ENCODE results near the gene SERPIND1.
"Not testable (repeated sequence)": the region's sequence is repeated elsewhere in the genome, so short reads cannot be mapped to it uniquely, and the experiment has no call there.

Gene SERPIND1

DNA sequence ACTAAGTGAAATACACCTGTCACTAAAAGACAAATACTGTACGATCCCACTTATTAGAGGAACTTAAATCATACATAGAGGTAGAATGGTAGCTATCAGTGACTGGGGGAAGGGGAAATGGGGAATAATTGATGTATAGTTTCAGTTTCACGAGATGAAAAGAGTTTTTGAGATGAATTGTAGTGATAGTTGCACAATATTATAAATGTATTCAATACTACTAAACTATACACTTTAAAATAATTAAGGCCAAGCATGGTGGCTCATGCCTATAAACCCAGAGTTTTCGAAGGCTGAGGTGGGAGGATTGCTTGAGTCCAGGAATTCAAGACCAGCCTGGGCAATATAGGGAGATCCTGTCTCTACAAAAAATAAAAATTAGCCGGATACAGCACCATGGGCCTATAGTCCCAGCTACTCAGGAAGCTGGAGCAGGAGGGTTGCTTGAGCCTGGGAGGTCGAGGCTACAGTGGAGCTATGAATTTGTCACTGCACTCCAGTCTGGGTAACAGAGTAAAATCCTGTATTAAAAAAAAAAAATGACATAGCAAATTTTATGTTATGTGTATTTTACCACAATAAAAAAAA lies 40.4 kb downstream of the SERPIND1 start:
- no peak for DNase-seq (ENCODE audit: low read depth in 3 of 3)

DNA sequence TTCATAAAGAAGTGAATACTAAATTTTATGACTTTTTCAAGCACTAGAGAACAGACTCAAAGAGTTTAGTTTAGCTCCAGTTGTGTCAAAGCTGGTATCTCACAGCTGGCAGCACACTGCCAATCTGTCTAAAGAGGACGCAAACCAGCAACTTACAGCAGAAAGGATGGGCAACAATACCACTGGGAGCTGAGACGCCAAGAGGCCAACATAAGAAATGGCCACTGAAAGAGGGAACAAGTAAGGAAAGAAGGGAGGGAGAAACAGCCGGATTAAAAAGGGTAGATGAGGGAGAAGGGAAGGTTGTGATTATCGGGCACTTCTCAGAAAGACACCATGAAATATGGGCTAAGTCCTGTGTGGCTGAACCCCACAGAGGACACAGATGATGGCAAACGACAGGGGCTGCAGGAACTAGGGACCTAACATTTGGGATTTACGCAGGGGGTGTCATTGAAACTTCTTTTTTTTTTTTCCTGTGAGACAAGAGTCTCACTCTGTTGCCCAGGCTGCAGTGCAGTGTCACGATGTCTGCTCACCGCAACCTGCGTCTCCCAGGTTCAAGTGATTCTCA lies 41.7 kb downstream of the SERPIND1 start:
- no peak for DNase-seq (ENCODE audit: low read depth in 3 of 3)

DNA sequence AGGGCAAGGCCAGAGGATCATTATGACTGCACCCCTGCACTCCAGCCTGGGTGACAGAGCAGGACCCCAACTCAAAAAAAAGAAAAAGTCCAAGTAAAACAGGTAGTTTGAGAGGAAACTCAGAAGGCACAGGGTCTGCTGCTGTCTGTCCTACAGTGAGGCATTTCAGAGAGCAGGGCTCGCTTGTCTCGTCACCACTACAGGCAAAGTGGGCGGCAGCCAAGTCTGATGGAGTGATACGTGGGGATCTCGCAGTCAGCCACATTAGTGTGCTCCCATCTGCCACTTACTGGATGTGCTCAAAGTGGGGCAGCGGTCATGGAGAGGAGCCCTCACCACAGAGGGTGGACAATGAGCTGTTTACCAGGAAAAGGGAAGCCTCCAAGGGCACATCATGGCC lies 42.6 kb downstream of the SERPIND1 start:
- DNase-seq (ENCODE audit: low read depth in 3 of 3) = no peak

DNA sequence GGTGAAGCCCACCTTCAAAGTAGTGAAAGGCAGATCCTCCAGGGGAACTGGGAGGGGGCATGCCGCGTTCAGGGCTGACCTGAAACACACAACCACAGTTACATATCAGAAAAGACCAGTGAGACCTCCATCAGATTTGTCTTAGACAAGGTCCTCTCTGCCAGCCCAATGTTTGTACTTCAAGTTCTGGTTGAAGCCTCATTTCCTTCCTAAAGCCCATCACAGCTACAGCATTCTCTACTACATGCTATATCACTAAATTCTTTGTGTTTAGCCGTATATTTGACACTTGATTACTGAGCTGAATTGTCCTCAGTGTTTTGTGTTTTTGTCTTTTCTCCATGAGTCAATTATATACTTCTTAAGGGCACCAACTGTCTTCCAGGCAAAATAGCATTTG lies 44.6 kb downstream of the SERPIND1 start:
- no peak for DNase-seq (ENCODE audit: low read depth in 3 of 3)

DNA sequence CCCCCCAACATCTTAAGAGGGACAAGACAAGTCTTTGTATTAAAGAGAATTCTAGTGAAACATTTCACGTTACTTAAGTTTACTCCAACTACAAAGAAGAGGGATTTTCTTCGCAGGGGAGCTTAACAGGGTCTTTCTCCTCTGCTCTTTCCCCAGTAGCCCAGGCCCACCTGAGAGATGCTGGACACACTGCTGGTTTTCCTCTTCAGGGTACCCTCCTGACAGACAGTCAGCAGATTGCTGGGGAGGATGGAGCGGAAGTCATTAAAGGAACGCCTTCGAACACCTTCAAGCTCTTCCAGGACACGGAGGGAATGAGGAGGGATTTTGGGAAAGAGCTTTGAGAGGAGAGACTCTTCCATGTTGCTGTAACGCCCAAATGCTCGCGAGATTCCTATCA lies 45.6 kb downstream of the SERPIND1 start:
- DNase-seq (ENCODE audit: low read depth in 3 of 3) = no peak

DNA sequence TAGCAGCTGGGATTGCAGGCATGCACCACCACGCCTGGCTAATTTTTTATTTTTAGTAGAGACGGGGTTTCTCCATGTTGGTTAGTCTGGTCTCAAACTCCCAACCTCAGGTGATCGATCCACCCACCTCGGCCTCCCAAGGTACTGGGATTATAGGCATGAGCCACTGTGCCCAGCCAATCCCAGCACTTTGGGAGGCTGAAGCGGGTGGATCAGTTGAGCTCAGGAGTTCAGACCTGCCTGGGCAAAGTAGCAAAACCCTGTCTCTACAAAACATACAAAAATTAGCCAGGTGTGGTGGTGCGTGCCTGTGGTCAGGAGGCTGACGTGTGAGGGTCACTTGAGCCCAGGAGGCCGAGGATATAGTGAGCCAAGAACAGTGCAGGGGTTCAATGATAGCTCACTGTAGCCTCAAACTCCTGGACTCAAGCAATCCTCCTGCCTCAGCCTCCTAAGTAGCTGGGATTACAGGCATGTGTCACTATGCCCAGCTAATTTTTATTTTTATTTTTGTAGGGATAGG lies 47.9 kb downstream of the SERPIND1 start:
- not testable (repeated sequence) for DNase-seq (ENCODE audit: low read depth in 3 of 3)

DNA sequence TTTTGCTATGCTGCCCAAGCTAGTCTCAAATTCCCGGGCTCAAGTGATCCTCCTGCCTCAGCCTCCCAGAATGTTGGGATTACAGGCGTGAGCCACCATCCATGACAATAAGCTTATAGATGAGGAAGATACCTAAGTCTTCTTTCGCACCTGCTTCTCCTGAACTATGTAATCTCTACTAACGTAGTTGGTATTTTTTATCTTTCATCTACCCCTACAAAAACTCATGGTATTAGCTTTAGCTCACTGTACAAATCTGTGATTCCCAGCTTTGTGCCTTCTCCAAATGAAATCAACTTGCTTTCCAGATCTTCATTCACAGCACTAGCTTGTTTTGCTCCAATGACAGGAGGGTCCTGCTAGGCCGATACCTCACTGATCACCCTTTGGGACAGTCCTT lies 48.3 kb downstream of the SERPIND1 start:
- no peak for DNase-seq (ENCODE audit: low read depth in 3 of 3)

DNA sequence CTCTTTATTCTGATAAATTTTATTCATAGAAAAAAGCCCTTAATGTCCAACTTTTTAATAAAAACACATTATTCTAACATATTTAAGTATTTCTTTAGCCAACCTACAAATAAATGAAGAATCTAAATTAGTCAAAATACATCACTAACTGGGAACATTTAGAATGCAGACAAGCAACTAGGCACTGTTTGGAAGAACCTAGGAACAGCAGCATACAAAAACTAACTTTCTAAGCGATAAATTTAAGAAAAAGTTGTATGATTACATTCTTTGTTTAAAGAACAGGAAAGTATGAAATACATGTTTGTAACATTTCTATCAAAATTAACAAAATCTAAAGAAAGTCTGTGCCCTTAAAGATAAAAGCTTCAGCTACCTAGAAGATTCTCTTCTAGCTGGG lies 49.4 kb downstream of the SERPIND1 start:
- DNase-seq (ENCODE audit: low read depth in 3 of 3) = no peak

DNA sequence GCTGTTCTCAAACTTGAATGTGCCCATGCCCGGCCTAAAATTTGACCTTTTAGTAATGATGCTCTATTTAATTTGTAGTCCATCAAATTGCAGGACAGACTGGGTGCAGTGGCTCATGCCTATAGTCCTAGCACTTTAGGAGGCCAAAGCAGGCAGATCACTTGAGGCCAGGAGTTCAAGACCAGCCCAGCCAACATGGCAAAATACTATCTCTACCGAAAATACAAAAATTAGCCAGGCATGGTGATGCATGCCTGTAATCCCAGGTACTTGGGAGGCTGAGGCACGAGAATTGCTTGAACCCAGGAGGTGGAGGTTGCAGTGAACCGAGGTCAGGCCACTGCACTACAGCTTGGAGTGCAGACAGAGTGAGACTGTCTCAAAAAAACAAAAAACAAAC lies 51.3 kb downstream of the SERPIND1 start:
- not testable (repeated sequence) for DNase-seq (ENCODE audit: low read depth in 3 of 3)

DNA sequence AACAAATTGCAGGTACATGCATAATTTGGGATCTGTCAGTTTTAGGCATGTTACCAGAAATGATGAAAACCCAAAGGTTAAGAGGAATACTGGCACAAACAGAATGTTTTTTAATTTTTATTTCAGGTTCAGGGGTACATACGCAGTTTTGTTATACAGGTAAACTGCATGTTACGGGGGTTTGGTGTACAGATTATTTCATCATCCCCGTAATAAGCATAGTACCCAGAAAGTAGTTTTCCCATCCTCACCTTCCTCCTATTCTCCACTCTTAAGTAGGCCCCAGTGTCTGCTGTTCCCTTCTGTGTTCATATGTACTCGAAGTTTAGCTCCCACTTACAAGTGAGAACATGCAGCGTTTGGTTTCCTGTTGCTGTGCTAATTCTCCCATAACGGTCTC lies 51.7 kb downstream of the SERPIND1 start:
- no peak for DNase-seq (ENCODE audit: low read depth in 3 of 3)

DNA sequence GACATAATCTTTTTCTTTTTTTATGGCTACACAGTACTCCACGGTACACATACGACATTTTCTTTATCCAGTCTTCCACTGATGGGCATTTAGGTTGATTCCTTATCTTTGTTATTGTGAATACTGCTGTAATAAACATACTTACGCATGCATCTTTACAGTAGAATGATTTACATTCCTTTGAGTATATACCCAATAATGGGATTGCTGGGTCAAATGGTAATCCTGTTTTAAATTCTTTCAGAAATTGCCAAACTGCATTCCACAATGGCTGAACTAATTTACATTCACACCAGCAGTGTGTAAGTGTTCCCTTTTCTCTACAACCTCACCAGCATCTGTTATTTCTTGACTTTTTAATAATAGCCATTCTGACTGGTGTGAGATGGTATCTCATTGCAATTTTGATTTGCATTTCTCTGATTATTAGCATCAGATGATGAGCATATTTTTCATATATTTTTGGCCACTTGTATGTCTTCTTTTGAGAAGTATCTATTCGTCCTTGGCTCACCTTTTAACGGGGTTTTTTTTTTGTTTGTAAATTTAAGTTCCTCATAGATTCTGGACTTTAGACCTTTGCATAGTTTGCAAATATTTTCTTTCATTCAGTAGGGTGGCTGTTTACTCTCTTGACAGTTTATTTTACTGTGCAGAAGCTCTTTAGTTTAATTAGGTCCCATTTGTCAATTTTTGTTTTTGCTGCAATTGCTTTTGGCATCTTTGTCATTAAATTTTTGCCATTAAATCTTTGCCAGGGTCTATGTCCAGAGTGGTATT lies 52.6 kb downstream of the SERPIND1 start:
- DNase-seq (ENCODE audit: low read depth in 3 of 3) = not testable (repeated sequence)

DNA sequence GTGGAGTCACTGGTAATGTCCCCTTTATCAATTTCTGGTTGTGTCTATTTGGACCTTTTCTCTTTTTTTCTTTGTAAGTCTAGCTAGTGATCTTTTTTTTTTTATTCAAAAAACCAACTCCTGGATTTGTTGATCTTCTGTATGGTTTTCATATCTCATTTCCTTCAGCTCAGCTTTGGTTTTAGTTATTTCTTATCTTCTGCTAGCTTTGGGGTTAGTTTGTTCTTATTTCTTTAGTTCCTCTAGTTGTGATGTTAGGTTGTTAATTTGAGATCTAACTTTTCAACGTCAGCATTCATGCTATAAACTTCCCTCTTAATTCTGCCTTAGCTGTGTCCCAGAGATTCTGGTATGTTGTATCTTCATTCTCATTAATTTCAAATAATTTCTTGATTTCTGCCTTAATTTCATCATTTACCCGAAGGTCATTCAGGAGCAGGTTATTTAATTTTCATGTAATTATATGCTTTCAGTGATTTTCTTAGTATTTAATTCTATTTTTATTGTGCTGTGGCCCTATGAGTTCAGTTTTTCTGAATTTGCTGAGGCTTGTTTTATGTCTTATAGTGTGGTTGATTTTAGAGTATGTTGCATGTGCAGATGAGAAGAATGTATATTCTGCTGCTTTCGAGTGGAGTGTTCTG lies 55.7 kb downstream of the SERPIND1 start:
- DNase-seq (ENCODE audit: low read depth in 3 of 3) = no peak

DNA sequence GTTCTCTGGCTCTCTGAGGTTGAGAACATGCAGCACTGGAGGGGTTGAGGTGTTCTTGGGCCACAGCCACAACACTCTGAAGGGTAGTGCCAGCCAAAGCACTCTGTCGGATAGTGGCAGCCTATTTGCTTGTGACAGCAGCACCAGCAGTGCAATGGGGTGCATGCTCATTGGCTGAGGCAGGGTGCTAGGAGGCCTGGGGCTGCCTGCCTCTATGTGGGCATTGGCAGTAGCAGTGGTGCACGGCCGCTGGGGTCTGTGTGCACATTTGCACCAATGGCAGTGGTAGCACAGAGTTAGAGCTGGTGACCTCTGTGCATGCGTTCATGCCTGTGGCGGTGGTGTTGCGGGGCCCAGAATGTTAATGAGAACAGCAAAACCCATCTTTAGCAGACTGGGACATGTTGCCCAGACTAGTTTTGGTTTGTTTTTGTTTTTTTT lies 59.3 kb downstream of the SERPIND1 start:
- no peak for DNase-seq (ENCODE audit: low read depth in 3 of 3)

DNA sequence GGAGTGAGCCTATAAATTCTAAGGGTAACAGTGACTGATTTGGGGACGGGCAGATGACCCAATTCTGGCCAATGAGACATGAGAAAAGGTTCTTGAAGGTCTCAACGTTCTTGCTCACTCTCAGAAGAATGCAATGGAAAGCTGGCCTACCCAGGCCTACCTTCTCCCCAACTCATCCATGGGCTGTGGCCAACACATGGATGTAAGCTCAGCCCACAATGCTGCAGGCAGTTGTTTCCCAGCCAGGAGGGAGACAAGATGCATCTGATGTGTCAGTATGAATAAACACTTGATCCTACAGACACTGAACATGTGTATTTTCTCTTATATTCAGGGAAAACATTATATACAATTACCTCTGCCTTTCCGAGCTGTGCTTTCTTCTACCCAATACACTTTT lies 60.3 kb downstream of the SERPIND1 start:
- no peak for DNase-seq (ENCODE audit: low read depth in 3 of 3)

DNA sequence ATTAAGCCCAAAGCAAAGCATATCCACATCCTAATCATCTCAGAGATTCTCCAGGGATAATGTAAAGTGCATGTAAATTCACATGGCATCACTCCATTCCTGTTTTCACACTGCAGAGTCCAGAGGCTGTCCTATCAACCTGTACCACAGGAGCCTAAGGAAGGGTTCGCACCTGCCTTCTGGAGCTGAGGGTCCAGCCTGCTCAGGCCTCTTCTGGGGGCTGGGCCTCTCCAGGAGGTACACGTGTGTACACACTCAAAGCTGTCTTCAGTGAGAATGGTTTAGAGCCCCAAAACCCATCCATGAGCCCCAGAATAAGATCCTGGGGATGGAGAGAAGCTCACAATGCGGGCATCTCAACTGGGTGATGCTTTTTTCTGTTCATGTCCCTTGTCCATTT lies 60.8 kb downstream of the SERPIND1 start:
- DNase-seq (ENCODE audit: low read depth in 3 of 3) = no peak

Measured in stimulated activated CD4-positive, alpha-beta T cell treated with anti-CD3 and anti-CD28 coated beads, TNF-alpha, amount 100 ng/mL, for 48 hours (primary cell).